ENCODE results near the gene PCYOX1L.

PCYOX1L gene

DNA sequence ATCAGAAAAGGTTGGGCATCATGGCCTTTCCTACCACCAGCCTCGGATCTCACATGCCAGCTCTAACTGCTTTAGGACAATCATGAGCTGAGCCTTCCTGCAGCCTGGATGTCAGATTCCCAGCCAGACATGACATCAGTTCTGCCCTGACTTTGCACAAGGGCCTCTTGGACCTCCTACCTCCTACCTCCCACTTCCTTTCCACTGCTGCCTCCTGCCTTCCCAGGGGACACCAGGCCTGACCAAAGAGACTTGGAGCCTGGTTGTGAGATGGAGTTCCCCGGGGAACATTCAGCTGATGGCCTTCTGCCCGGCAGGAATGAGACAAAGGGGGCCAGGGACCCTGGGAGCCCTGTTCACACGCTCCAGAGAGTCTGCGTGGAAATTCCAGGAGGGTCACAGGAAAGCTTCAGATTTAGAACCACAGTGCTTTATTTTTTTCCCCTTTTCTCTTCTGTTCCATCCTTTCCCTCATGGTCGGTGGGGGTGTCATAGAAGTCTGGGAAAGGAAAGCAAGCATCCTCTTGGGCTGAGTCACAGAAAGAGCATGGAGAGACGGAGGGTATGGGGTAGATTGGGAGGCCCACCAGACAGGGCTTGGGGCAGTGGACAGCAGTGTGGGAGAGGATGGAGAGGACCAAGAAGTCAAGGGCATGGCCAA, 56.7 kb downstream of the PCYOX1L start:
- peak overlapping the region; percentile 78 to 100 for H3K4me3 ChIP-seq (ENCODE audit: low read length in 2 of 2)
- H3K27me3 ChIP-seq (ENCODE audit: control insufficient read depth in 1 of 2, insufficient read depth in 2 of 2, low read length in 2 of 2), result no peaks in the 10 kb centered on the region
- peak overlapping the region; percentile 100 for H3K9ac ChIP-seq (ENCODE audit: low read length in 2 of 2)
- H3K27ac ChIP-seq (ENCODE audit: low read length), result peak overlapping the region; percentile 100
- peaks cover 75% of the 10 kb centered on the region for H3K4me1 ChIP-seq (ENCODE audit: control insufficient read depth, insufficient read depth, low read length)
- H3K9me3 ChIP-seq (ENCODE audit: control insufficient read depth in 2 of 2, low read length in 2 of 2), result no peaks in the 10 kb centered on the region
- peaks cover 86 to 87% of the 10 kb centered on the region in 2 donors for H3K36me3 ChIP-seq (ENCODE audit: control insufficient read depth in 2 of 2, insufficient read depth in 2 of 2, low read length in 2 of 2)

DNA sequence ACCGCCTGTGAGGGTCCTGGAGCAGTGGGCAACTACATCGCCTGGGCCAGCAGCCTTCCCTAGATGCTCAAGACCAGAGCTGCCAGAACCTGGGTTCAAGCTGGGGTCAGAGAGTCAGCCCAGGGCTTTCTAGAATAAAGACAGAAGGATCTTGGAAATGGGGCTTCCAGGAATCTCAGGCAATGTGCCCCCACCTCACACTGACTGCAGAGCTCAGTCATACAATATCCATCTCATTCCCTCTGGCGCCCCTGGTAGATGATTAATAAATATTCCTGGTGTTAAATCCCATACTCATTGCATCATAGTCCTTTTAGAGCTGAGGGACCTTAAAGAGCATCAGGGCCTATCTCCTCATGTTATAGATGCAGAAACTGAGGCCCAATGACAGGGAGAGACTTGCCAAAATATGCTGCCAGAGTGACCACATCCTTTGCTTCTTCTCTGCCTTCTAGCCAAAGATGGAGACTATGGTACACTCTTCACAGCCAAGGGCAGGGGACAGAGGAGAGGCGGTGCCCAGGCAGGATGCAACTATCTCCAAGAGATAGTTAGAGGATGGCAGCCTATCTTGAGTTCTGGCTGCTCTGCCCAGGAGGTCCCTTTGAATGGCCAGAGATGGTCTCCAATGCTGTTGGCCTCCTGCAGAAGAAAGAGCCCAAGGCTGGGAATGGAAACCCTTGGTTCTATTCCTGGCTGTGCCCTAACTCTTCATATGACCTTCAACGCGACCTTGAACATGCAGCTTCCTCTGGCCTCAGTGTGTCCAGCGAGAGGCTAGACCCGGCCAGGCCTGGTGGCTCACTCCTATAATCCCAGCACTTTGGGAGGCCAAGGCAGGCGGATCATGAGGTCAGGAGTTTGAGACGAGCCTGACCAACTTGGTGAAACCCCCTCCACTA, 57.5 kb downstream of the PCYOX1L start:
- peaks cover 86 to 88% of the 10 kb centered on the region in 2 donors for H3K36me3 ChIP-seq (ENCODE audit: control insufficient read depth in 2 of 2, insufficient read depth in 2 of 2, low read length in 2 of 2)
- H3K27ac ChIP-seq (ENCODE audit: low read length), result peak overlapping the region; percentile 100
- H3K4me3 ChIP-seq (ENCODE audit: low read length in 2 of 2), result peak overlapping the region; percentile 78 to 100

DNA sequence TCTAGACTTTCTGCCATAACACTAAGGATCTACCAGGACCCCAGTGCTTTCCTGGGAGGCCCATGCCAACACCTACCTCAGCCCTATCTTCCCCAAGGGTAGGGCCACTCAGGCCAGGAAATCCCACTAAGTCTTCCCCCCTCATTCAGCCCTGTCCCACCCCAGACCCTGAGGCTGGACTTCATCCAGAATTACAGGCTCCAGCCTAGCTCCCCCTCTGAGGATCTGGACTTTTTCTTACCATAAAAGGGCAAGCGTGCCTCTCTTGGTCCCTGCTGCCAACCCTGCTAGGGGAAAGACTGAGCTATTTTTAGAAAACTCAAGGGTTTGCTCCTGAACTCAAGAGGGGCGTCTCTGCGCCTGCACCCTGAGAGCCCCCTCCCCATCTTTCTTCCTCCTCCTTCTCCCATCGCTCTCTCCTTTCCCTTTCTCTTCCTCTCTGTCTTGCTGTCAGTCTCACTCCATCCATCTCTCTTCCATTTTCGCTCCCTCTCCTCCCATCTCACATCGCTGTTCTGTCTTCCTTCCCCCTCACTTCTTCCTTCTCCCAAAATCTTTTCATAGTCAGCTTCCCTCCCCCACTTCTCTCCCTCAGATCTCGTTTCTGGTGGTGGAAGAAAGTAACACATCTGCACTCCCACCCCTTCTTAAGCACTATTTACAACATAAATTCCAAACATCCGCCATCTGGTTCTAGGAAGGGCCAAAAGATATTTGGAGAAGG, 59.3 kb downstream of the PCYOX1L start:
- H3K27me3 ChIP-seq (ENCODE audit: control insufficient read depth in 1 of 2, insufficient read depth in 2 of 2, low read length in 2 of 2), result no peaks in the 10 kb centered on the region
- H3K9ac ChIP-seq (ENCODE audit: low read length in 2 of 2), result peak overlapping the region; percentile 87 to 100
- H3K4me1 ChIP-seq (ENCODE audit: control insufficient read depth, insufficient read depth, low read length), result peaks cover 95% of the 10 kb centered on the region
- peak overlapping the region; percentile 100 for H3K27ac ChIP-seq (ENCODE audit: low read length)
- peaks cover 86 to 88% of the 10 kb centered on the region in 2 donors for H3K36me3 ChIP-seq (ENCODE audit: control insufficient read depth in 2 of 2, insufficient read depth in 2 of 2, low read length in 2 of 2)
- no peaks in the 10 kb centered on the region for H3K9me3 ChIP-seq (ENCODE audit: control insufficient read depth in 2 of 2, low read length in 2 of 2)
- peak overlapping the region; percentile 42 to 100 for H3K4me3 ChIP-seq (ENCODE audit: low read length in 2 of 2)

More for the DNA sequence above, 57.5 kb downstream of the PCYOX1L start:
- H3K9me3 ChIP-seq (ENCODE audit: control insufficient read depth in 2 of 2, low read length in 2 of 2), result no peaks in the 10 kb centered on the region
- H3K27me3 ChIP-seq (ENCODE audit: control insufficient read depth in 1 of 2, insufficient read depth in 2 of 2, low read length in 2 of 2), result no peaks in the 10 kb centered on the region
- H3K9ac ChIP-seq (ENCODE audit: low read length in 2 of 2), result peak overlapping the region; percentile 100
- peaks cover 82% of the 10 kb centered on the region for H3K4me1 ChIP-seq (ENCODE audit: control insufficient read depth, insufficient read depth, low read length)

DNA sequence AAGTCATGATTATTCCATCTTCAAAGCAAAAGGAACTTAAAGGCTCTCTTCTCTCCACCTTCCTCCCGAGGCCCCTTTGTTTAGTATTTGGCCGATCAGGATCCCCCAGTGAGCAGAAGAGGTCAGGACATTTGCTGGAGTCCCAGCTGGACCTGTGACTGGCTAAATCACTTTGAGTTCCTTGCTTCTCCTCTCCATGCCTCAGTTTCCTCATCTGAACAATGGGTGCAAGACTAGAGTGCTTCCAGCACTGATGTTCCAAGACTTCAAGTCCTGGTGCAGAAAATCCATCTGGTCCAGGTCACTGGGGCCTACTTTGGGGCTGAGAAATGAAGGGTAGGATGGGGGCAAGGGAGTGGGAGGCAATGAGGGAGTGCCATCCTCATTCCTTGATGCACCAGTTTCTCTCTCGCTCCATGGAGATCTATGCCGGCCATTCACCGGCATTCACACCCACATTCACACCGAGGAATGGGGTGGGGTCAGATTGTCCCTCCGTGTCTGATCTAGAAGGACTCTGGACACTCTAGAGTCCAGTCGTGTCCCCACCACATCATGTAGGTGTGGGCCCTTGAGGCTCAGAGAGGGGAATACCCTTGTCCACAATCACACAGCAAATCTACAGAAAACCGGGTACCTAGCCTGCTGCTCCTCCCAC, 60.0 kb downstream of the PCYOX1L start:
- no peaks in the 10 kb centered on the region for H3K9me3 ChIP-seq (ENCODE audit: control insufficient read depth in 2 of 2, low read length in 2 of 2)
- peaks cover 94% of the 10 kb centered on the region for H3K4me1 ChIP-seq (ENCODE audit: control insufficient read depth, insufficient read depth, low read length)
- peak overlapping the region; percentile 87 to 100 for H3K9ac ChIP-seq (ENCODE audit: low read length in 2 of 2)
- H3K27ac ChIP-seq (ENCODE audit: low read length), result peak overlapping the region; percentile 100
- no peaks in the 10 kb centered on the region for H3K27me3 ChIP-seq (ENCODE audit: control insufficient read depth in 1 of 2, insufficient read depth in 2 of 2, low read length in 2 of 2)
- peak overlapping the region; percentile 50 to 100 for H3K4me3 ChIP-seq (ENCODE audit: low read length in 2 of 2)
- H3K36me3 ChIP-seq (ENCODE audit: control insufficient read depth in 2 of 2, insufficient read depth in 2 of 2, low read length in 2 of 2), result peaks cover 87 to 88% of the 10 kb centered on the region in 2 donors

DNA sequence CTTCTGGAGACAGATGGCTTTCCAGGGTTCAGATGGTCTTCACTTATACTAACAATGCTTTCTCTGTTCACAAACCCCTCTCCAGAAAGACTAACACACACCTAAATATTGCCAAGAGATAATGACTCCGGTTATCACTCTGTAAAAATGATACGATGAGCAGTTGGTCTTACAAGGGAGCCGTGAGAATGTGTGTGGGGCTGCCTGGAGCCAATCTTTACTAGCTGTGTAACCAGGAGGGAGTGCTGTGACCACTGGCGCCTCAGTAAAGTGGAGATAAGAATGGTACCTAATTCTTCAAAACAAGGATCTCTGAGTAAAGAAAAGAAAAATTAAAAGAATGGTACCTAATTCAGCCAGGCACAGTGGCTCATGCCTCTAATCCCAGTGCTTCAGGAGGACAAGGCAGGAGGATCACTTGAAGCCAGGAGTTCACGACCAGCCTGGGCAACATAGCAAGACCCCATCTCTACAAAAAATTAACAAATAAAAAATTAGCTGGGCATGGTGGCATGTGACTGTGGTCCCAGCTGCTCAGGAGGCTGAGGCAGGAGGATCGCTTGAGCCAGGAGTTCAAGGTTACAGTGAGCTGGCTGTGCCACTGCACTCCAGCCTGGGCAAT, 61.2 kb downstream of the PCYOX1L start:
- peak overlapping the region in 1 of 2 donors; percentile 100 for H3K4me3 ChIP-seq (ENCODE audit: low read length in 2 of 2)
- no peaks in the 10 kb centered on the region for H3K9me3 ChIP-seq (ENCODE audit: control insufficient read depth in 2 of 2, low read length in 2 of 2)
- H3K9ac ChIP-seq (ENCODE audit: low read length in 2 of 2), result peak overlapping the region; percentile 30 to 69
- H3K4me1 ChIP-seq (ENCODE audit: control insufficient read depth, insufficient read depth, low read length), result peaks cover 95% of the 10 kb centered on the region
- H3K36me3 ChIP-seq (ENCODE audit: control insufficient read depth in 2 of 2, insufficient read depth in 2 of 2, low read length in 2 of 2), result peaks cover 90 to 92% of the 10 kb centered on the region in 2 donors
- H3K27me3 ChIP-seq (ENCODE audit: control insufficient read depth in 1 of 2, insufficient read depth in 2 of 2, low read length in 2 of 2), result no peaks in the 10 kb centered on the region
- peak overlapping the region; percentile 100 for H3K27ac ChIP-seq (ENCODE audit: low read length)

Measured in stomach smooth muscle (tissue), 2 donors.